Coronary artery (tissue), 2 donors: ENCODE results near the gene RAB7B.

Experiments used
- DNase-seq: peaks from one replicate; pipeline ENCODE4 v3.0.0-alpha.2; 2017; ENCODE audit warnings: low spot score
- H3K27ac ChIP-seq, 2 donors: fragments of 200-600 bp; sonication (generic); one replicate each; pipeline ENCODE4 v1.5.1; 2016 to 2019
- H3K4me3 ChIP-seq: fragments of 200-600 bp; sonication (generic); 2 replicates; pipeline ENCODE4 v1.5.1; 2016; ENCODE audit warnings: mild to moderate bottlenecking, moderate library complexity
- TF ChIP-seq, protein P1 (sequence below): fragments of 200-600 bp; sonication (generic); IDR thresholded peaks from one replicate; pipeline ENCODE4 v1.5.1; 2019; ENCODE audit warnings: antibody characterized with exemption

The RAB7B gene

DNA sequence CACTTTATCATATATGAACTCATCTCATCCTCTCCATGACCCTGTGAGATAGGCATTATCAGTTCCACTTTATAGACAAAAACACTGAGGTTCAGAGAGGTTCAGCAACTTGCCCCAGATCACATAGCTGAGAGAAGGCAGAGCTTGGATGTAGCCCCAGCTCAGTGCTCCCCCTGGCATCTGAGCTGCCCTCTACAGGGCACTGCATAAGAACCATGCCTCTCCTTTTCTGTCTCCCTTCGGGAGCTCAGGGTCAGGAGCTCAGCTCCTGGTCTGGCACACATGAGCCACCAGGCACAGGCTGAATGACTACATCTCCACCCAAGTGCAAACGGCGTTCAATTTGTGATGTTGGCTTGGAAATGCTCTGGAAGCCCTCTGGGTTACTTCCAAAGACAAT, 16.9 kb downstream of the RAB7B start:
- Histone ChIP-seq H3K27ac (peak overlapping the region; percentile 38 to 65), H3K4me3 (no peak overlapping the region)
- TF ChIP-seq, protein P1, sequence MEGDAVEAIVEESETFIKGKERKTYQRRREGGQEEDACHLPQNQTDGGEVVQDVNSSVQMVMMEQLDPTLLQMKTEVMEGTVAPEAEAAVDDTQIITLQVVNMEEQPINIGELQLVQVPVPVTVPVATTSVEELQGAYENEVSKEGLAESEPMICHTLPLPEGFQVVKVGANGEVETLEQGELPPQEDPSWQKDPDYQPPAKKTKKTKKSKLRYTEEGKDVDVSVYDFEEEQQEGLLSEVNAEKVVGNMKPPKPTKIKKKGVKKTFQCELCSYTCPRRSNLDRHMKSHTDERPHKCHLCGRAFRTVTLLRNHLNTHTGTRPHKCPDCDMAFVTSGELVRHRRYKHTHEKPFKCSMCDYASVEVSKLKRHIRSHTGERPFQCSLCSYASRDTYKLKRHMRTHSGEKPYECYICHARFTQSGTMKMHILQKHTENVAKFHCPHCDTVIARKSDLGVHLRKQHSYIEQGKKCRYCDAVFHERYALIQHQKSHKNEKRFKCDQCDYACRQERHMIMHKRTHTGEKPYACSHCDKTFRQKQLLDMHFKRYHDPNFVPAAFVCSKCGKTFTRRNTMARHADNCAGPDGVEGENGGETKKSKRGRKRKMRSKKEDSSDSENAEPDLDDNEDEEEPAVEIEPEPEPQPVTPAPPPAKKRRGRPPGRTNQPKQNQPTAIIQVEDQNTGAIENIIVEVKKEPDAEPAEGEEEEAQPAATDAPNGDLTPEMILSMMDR, result no peak
- no peak for DNase-seq

DNA sequence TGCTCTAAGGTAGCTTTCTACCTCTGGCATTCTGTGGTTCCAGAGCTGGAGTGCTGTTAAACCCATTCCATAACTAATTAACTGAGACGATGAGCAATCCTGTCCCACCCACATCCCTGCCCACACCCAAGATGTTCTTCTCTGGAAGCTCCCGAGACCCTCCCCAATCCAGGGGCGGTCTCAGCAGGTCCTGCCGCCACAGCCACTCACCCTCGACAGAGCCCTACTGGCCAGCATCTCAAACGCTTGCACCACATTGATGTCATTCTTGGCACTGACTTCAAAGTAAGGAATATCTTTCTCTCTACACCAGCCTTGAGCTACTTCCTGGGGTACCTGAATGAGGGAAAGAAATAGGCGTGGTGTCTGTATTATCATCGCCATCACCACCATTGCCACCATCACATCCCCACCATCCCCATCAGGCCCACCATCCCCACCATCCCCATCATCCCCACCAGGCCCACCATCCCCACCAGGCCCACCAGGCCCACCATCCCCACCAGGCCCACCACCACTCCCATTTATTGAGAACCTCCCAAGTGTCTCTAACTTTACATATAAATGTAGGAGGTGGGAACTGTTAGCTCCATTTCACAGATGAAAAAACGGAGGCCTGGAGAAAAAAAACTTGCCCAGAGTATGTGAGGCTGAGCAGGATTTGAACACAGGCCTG, 17.7 kb downstream of the RAB7B start:
- no peak for DNase-seq
- TF ChIP-seq, protein P1, result no peak
- Histone ChIP-seq H3K4me3 (no peak overlapping the region), H3K27ac (no peak overlapping the region)

DNA sequence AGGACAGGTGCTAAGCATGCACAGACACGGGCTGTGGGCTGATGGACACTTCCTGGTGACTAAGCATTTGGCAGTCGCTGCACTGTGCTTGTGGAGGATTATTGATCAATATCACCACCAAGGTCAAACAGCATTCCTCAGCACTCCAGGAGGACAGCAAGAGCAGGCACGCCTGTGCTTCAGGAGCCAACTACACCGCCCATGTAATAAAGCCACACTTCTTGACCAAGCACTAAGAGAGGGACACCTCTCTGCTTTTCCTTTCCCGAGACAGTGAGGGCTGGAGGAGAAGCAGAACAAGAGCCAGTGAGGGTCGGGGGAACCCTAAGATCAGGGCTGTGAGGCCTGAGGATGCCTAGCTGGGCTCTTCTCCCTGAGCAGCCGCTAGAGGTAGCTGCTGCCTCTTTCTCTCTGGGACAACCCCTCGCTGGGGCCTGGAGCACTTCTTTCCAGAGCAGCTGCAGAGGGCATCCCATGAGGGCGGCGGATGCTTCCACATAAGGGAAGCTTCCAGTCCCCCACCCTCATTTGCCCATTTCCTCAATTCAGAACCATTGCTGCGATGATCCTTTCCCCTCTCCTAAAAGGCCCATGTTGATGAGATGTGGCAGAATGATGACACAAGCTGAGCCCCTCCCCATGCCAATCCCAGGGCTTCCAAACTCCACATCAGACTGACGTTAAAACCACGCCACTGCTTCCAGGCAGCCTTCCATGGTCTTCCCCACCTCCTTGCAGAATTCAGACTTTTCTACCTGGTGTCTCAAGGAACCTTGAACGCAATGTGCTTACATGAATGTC, 19.1 kb downstream of the RAB7B start:
- DNase-seq, result no peak
- TF ChIP-seq, protein P1, result peak; percentile 42
- Histone ChIP-seq H3K4me3 (no peak overlapping the region), H3K27ac (no peak overlapping the region)

DNA sequence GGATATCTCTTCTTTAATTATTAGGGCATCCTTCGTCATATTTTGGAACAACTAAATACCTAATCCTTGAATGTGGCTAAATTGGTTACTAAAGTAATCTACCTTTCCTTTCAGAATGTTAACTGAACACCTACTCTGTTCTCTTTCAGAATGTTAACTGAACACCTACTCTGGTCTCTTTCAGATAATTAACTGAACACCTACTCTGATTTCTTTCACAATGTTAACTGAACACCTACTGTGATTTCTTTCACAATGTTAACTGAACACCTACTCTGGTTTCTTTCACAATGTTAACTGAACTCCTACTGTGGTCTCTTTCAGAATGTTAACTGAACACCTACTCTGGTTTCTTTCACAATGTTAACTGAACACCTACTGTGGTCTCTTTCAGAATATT, 21.9 kb downstream of the RAB7B start:
- TF ChIP-seq, protein P1, result no peak
- H3K4me3 ChIP-seq, result no peak overlapping the region
- H3K27ac ChIP-seq, result no peak overlapping the region
- DNase-seq, result no peak

DNA sequence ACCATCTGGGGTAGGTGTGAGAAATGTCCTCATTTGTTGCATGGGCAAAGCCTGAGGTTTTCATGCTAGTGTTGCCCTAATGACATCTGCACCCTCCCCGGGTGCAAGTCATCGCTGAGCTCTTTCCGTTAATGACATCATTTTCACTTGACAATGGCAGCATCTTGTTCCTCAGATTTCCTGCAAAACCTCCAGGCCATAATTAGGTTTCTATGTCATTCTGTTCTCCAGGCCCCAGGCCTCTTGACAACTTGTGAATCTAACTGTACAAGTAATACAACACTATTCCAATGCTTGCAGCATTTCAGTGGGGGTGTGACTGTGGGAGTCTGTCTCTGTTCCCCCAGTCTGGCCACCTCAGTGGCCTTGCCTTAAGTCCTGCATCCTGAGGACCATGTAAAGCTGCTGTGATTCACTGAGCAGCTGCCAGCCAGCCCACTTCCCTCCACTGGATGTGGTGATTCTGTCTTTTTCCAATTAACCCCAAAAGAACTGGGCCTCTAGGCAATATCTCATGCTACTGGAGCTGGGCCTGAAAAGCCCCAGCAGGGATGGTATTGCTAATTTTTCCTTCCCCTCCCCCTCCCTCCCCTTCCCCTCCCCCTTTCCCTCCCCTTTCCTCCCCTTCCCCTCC, 22.8 kb downstream of the RAB7B start:
- no peak overlapping the region for H3K27ac ChIP-seq
- DNase-seq, result no peak
- no peak overlapping the region for H3K4me3 ChIP-seq
- TF ChIP-seq, protein P1, result no peak

DNA sequence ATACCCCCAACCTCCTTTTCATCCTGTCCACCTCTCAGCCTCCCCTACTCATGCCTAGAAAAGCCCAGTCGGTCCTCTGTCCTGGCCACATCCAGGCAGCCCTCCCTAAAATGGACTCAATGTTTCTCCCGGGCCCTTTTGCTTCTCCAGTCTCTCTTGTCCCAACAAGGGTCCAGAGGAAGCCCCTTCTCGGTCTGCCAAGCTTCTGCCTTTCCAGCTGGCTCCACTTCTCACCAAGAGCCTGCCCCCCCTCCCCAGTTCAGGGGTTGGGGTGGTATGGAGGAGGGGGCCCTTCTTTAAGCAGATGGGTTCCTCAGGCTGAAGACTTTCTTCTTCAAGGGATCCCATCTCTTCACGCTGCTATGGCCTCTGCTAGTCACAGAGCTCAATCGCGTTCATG, 23.9 kb downstream of the RAB7B start:
- Histone ChIP-seq H3K4me3 (no peak overlapping the region), H3K27ac (no peak overlapping the region)
- TF ChIP-seq, protein P1, result no peak
- no peak for DNase-seq
